A673 (cell line): ENCODE data around the gene CLMP. TPM values are rescaled to one million over a fixed set of nuclear protein-coding genes. Genes with fewer than 3 reads are reported as not detected.

Source experiments
- BruUV-seq: library from RNA; stranded (reverse); fragments of 400-500 nt; replicated peaks from 2 replicates; lab custom pipeline; 2021; lab: Mats Ljungman, UMichigan
- CTCF ChIA-PET: fragments of 300-600 bp; sonication (Branson Sonifier 250); formaldehyde crosslinking; loops from one replicate; lab custom pipeline; 2022; ENCODE audit warnings: antibody characterized with exemption; lab: Charles Lee
- POLR2A ChIA-PET: fragments of 300-600 bp; sonication (Branson Sonifier 250); formaldehyde crosslinking; loops from one replicate; lab custom pipeline; 2022; ENCODE audit warnings: antibody characterized with exemption; ENCODE audit not compliant: low non-redundant PET; lab: Charles Lee
- DNase-seq: peaks from one replicate; pipeline ENCODE4 v3.0.0-alpha.2; 2015; ENCODE audit warnings: low spot score
- H3K27ac ChIP-seq: fragments of 200-600 bp; sonication (generic); 2 replicates; pipeline ENCODE4 v1.5.1; 2016; ENCODE audit warnings: mixed run types, low read depth, mild to moderate bottlenecking, mixed read lengths, antibody characterized with exemption, low read length; ENCODE audit not compliant: poor library complexity, severe bottlenecking
- H3K27me3 ChIP-seq: fragments of 200-600 bp; sonication (generic); replicated peaks from 2 replicates; pipeline ENCODE4 v1.6.1; 2017; ENCODE audit warnings: mixed run types, low read depth, mild to moderate bottlenecking, mixed read lengths, antibody characterized with exemption, low read length; ENCODE audit not compliant: insufficient read depth, poor library complexity
- H3K36me3 ChIP-seq: fragments of 200-600 bp; sonication (generic); 2 replicates; pipeline ENCODE4 v1.6.1; 2016; ENCODE audit warnings: mixed run types, mild to moderate bottlenecking, mixed read lengths, antibody characterized with exemption, low read length; ENCODE audit not compliant: insufficient read depth, poor library complexity, severe bottlenecking
- H3K4me1 ChIP-seq: fragments of 200-600 bp; sonication (generic); 2 replicates; pipeline ENCODE4 v1.6.1; 2017; ENCODE audit warnings: mixed run types, mild to moderate bottlenecking, mixed read lengths, antibody characterized with exemption, low read length; ENCODE audit not compliant: insufficient read depth, poor library complexity, severe bottlenecking
- H3K4me3 ChIP-seq: fragments of 200-600 bp; sonication (generic); 2 replicates; pipeline ENCODE4 v1.5.1; 2016; ENCODE audit warnings: low read depth, mixed run types, mild to moderate bottlenecking, mixed read lengths, low read length; ENCODE audit not compliant: poor library complexity, severe bottlenecking
- H3K9me3 ChIP-seq: fragments of 200-600 bp; sonication (generic); 2 replicates; pipeline ENCODE4 v1.6.1; 2016; ENCODE audit warnings: mixed run types, low read depth, mild to moderate bottlenecking, mixed read lengths, antibody characterized with exemption, low read length; ENCODE audit not compliant: poor library complexity, severe bottlenecking
- CTCF ChIP-seq: fragments of 300-800, 200-600 bp; sonication (generic); conservative IDR thresholded peaks from 2 replicates; pipeline ENCODE4 v1.5.1; 2017; ENCODE audit warnings: low read depth, mild to moderate bottlenecking, antibody characterized with exemption, low read length, moderate library complexity, mixed read lengths
- EZH2 ChIP-seq: fragments of 200-600 bp; sonication (generic); IDR thresholded peaks from 2 replicates; pipeline ENCODE4 v1.6.1; 2017; ENCODE audit warnings: borderline replicate concordance, low read depth, mild to moderate bottlenecking, mixed read lengths, antibody characterized with exemption, low read length; ENCODE audit not compliant: poor library complexity, severe bottlenecking
- intact Hi-C: fragments of 100-400 bp; cut with micrococcal nuclease; formaldehyde crosslinking; loops from one replicate; pipeline ENCODE4 v1.10.0; 2022; ENCODE audit not compliant: unreplicated experiment
- total RNA-seq: library from RNA; stranded (reverse); gene quantifications from 2 replicates; pipeline ENCODE4 v1.2.3, GENCODE V29; 2021

The CLMP gene
- total RNA-seq, 1 experiment from 2014 or later = 62.6 TPM

GRCh38 chr11:123076484-123076883 lies 118.6 kb downstream of the CLMP start:
- Histone ChIP-seq H3K4me3 (no peak overlapping the region), H3K27me3 (no peaks in the 10 kb centered on the region), H3K9me3 (no peaks in the 10 kb centered on the region), H3K27ac (no peak overlapping the region), H3K4me1 (no peaks in the 10 kb centered on the region), H3K36me3 (peaks cover 9% of the 10 kb centered on the region)
- no TSS peak for BruUV-seq
- ChIA-PET CTCF (no interaction called here), POLR2A (no interaction called here)
- intact Hi-C loops = no loop called here
- no peak for DNase-seq
- TF ChIP-seq CTCF = no peak
- no peak for TF ChIP-seq EZH2

GRCh38 chr11:123073343-123074057 lies 121.5 kb downstream of the CLMP start:
- CTCF ChIA-PET = no interaction called here
- BruUV-seq = no TSS peak
- no peaks in the 10 kb centered on the region for H3K9me3 ChIP-seq
- H3K4me3 ChIP-seq = no peak overlapping the region
- TF ChIP-seq EZH2 (no peak), CTCF (no peak)
- intact Hi-C loops = no loop called here
- POLR2A ChIA-PET = no interaction called here
- H3K27ac ChIP-seq = no peak overlapping the region
- no peak for DNase-seq
- H3K4me1 ChIP-seq = no peaks in the 10 kb centered on the region
- H3K36me3 ChIP-seq = peaks cover 10% of the 10 kb centered on the region
- no peaks in the 10 kb centered on the region for H3K27me3 ChIP-seq

GRCh38 chr11:123072762-123073161 lies 122.3 kb downstream of the CLMP start:
- CTCF ChIA-PET = no interaction called here
- intact Hi-C loops = no loop called here
- POLR2A ChIA-PET = no interaction called here

GRCh38 chr11:123072332-123072761 lies 122.7 kb downstream of the CLMP start:
- no peak for TF ChIP-seq CTCF
- intact Hi-C loops = no loop called here
- Histone ChIP-seq H3K4me1 (no peaks in the 10 kb centered on the region), H3K9me3 (no peaks in the 10 kb centered on the region), H3K36me3 (peaks cover 10% of the 10 kb centered on the region), H3K27me3 (no peaks in the 10 kb centered on the region), H3K27ac (no peak overlapping the region), H3K4me3 (no peak overlapping the region)
- no TSS peak for BruUV-seq
- no peak for DNase-seq
- ChIA-PET CTCF (no interaction called here), POLR2A (no interaction called here)

More at GRCh38 chr11:123072762-123073161, 122.3 kb downstream of the CLMP start:
- DNase-seq = no peak
- H3K4me1 ChIP-seq = no peaks in the 10 kb centered on the region
- no peak overlapping the region for H3K4me3 ChIP-seq
- no peak overlapping the region for H3K27ac ChIP-seq
- H3K9me3 ChIP-seq = no peaks in the 10 kb centered on the region
- TF ChIP-seq EZH2 = no peak
- no peaks in the 10 kb centered on the region for H3K27me3 ChIP-seq
- BruUV-seq = no TSS peak
- H3K36me3 ChIP-seq = peaks cover 10% of the 10 kb centered on the region
